ENCODE data around the gene NDUFS8. TPM values are rescaled to one million over a fixed set of nuclear protein-coding genes. Genes with fewer than 3 reads are reported as not detected.
A peak's percentile ranks its signal among the peaks of the same experiment; 100 is the strongest.

The NDUFS8 gene
- total and polyA plus RNA-seq, 4 donors: 61.2 to 148 (median 106) TPM

DNA sequence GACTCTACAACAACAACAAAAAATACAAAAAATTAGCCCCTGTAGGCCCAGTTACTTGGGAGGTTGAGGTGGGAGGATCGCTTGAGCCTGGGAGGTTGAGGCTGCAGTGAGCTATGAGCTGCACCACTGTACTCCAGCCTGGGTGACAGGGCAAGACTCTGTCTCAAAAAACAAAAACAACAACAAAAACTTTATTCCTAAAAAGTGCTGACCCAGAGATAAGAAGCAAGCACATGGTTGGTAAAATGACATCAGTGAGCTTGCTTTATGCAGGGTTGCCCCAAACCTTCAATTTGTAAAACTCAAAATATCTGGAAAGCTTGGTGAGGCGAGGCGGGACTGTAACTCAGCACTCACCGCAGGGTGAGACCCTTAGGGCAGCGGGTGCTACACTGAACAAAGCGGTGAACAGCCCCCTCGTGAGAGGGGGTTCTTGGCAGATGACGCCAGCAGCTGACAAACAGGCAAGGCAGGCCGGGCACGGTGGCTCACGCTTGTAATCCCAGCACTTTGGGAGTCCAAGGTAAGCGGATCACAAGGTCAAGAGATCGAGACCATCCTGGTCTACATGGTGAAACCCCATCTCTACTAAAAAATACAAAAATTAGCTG lies 4.9 kb downstream of the NDUFS8 start:
- no peak overlapping the region for H3K9ac ChIP-seq (ENCODE audit: low read depth in 1 of 2, low read length in 2 of 2)
- H3K4me3 ChIP-seq (ENCODE audit: low read depth in 1 of 3, low read length in 3 of 3): no peak overlapping the region
- no peak for TF ChIP-seq GABPA (IDR thresholded peaks at IDR 0.05 in 1 of 2, conservative IDR thresholded peaks at IDR 0.05 in 1 of 2)
- no peak for TF ChIP-seq RXRA (IDR thresholded peaks at IDR 0.05)
- TF ChIP-seq HNF4A (conservative IDR thresholded peaks at IDR 0.05): no peak
- no peak for TF ChIP-seq NR2F2 (IDR thresholded peaks at IDR 0.05)
- no peak for TF ChIP-seq HNF4G (IDR thresholded peaks at IDR 0.05)
- TF ChIP-seq YY1 (IDR thresholded peaks at IDR 0.05): no peak
- TF ChIP-seq TAF1 (conservative IDR thresholded peaks at IDR 0.05): no peak
- no peak for TF ChIP-seq SP1 (IDR thresholded peaks at IDR 0.05)
- no peak for TF ChIP-seq FOXA1 (IDR thresholded peaks at IDR 0.05)
- TF ChIP-seq JUND (IDR thresholded peaks at IDR 0.05): no peak
- no peak for TF ChIP-seq RAD21 (IDR thresholded peaks at IDR 0.05)
- TF ChIP-seq, protein P1, sequence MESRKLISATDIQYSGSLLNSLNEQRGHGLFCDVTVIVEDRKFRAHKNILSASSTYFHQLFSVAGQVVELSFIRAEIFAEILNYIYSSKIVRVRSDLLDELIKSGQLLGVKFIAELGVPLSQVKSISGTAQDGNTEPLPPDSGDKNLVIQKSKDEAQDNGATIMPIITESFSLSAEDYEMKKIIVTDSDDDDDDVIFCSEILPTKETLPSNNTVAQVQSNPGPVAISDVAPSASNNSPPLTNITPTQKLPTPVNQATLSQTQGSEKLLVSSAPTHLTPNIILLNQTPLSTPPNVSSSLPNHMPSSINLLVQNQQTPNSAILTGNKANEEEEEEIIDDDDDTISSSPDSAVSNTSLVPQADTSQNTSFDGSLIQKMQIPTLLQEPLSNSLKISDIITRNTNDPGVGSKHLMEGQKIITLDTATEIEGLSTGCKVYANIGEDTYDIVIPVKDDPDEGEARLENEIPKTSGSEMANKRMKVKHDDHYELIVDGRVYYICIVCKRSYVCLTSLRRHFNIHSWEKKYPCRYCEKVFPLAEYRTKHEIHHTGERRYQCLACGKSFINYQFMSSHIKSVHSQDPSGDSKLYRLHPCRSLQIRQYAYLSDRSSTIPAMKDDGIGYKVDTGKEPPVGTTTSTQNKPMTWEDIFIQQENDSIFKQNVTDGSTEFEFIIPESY (IDR thresholded peaks at IDR 0.05): no peak
- peak overlapping the region in 1 of 2 donors; percentile 98 for H3K27ac ChIP-seq (ENCODE audit: low read depth in 1 of 2, low read length in 2 of 2)
- 93% methylated on average over 13 of the region's 13 CpGs for WGBS
- no peaks in the 10 kb centered on the region for H3K9me3 ChIP-seq (ENCODE audit: control insufficient read depth in 4 of 4, low read length in 3 of 4)
- DNase-seq (ENCODE audit: low spot score): no peak
- peaks cover 29 to 77% (median 55%) of the 10 kb centered on the region in 4 donors for H3K4me1 ChIP-seq (ENCODE audit: control insufficient read depth in 4 of 4, insufficient read depth in 4 of 4, low read length in 3 of 4)
- H3K36me3 ChIP-seq (ENCODE audit: control insufficient read depth in 4 of 4, insufficient read depth in 3 of 4, low read depth in 1 of 4, low read length in 3 of 4): no peaks in the 10 kb centered on the region
- no peaks in the 10 kb centered on the region for H3K27me3 ChIP-seq (ENCODE audit: control insufficient read depth in 4 of 4, insufficient read depth in 4 of 4, low read length in 3 of 4)

DNA sequence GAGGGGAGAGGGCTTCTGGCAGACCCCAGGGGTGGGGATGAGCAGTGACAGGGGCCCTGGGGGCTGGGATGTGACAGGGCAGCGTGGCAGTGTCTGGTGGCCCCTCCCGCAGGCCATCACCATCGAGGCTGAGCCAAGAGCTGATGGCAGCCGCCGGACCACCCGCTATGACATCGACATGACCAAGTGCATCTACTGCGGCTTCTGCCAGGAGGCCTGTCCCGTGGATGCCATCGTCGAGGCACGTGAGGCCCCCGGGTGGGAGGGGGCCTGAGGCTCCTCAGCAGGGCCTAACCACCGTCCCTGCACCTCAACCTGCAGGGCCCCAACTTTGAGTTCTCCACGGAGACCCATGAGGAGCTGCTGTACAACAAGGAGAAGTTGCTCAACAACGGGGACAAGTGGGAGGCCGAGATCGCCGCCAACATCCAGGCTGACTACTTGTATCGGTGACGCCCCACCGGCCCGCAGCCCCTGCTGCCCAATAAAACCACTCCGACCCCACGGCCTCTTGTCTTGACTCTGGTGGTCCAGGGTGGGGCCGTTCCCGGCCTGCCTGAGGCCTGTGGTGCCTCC lies 5.7 kb downstream of the NDUFS8 start:
- DNase-seq (ENCODE audit: low spot score): no peak
- no peak for TF ChIP-seq RAD21 (IDR thresholded peaks at IDR 0.05)
- TF ChIP-seq FOXA2 (IDR thresholded peaks at IDR 0.05): no peak
- no peak for TF ChIP-seq YY1 (IDR thresholded peaks at IDR 0.05)
- TF ChIP-seq, protein P1 (IDR thresholded peaks at IDR 0.05): no peak
- TF ChIP-seq, protein P2, sequence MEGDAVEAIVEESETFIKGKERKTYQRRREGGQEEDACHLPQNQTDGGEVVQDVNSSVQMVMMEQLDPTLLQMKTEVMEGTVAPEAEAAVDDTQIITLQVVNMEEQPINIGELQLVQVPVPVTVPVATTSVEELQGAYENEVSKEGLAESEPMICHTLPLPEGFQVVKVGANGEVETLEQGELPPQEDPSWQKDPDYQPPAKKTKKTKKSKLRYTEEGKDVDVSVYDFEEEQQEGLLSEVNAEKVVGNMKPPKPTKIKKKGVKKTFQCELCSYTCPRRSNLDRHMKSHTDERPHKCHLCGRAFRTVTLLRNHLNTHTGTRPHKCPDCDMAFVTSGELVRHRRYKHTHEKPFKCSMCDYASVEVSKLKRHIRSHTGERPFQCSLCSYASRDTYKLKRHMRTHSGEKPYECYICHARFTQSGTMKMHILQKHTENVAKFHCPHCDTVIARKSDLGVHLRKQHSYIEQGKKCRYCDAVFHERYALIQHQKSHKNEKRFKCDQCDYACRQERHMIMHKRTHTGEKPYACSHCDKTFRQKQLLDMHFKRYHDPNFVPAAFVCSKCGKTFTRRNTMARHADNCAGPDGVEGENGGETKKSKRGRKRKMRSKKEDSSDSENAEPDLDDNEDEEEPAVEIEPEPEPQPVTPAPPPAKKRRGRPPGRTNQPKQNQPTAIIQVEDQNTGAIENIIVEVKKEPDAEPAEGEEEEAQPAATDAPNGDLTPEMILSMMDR (IDR thresholded peaks at IDR 0.05; ENCODE audit: low read depth, low read length, missing input control): no peak
- no peak for TF ChIP-seq SP1 (IDR thresholded peaks at IDR 0.05)
- TF ChIP-seq TAF1 (conservative IDR thresholded peaks at IDR 0.05): no peak
- no peak for TF ChIP-seq NR2F2 (IDR thresholded peaks at IDR 0.05)
- TF ChIP-seq HNF4G (IDR thresholded peaks at IDR 0.05): no peak
- no peak for TF ChIP-seq FOXA1 (IDR thresholded peaks at IDR 0.05)
- H3K9ac ChIP-seq (ENCODE audit: low read depth in 1 of 2, low read length in 2 of 2): peak overlapping the region in 1 of 2 donors; percentile 2
- H3K27ac ChIP-seq (ENCODE audit: low read depth in 1 of 2, low read length in 2 of 2): peak overlapping the region; percentile 93 to 98
- no peaks in the 10 kb centered on the region for H3K36me3 ChIP-seq (ENCODE audit: control insufficient read depth in 4 of 4, insufficient read depth in 3 of 4, low read depth in 1 of 4, low read length in 3 of 4)
- H3K4me3 ChIP-seq (ENCODE audit: low read depth in 1 of 3, low read length in 3 of 3): no peak overlapping the region
- H3K4me1 ChIP-seq (ENCODE audit: control insufficient read depth in 4 of 4, insufficient read depth in 4 of 4, low read length in 3 of 4): peaks cover 32 to 78% (median 53%) of the 10 kb centered on the region in 4 donors
- H3K27me3 ChIP-seq (ENCODE audit: control insufficient read depth in 4 of 4, insufficient read depth in 4 of 4, low read length in 3 of 4): no peaks in the 10 kb centered on the region
- no peaks in the 10 kb centered on the region for H3K9me3 ChIP-seq (ENCODE audit: control insufficient read depth in 4 of 4, low read length in 3 of 4)
- 86% methylated on average over 27 of the region's 27 CpGs for WGBS

All from liver (tissue), 9 donors.